Gastroesophageal sphincter (tissue), 3 donors: Measurements from ENCODE around the gene MRTFB.

Source experiments
- POLR2A ChIP-seq, 2 donors: fragments of 450-650 bp; IDR thresholded peaks; one replicate each; pipeline ENCODE4 v1.6.1; 2017; ENCODE audit warnings: antibody characterized with exemption in 2 of 2, mild to moderate bottlenecking in 2 of 2, moderate library complexity in 1 of 2
- TF ChIP-seq, protein P1 (sequence below), 4 experiments: fragments of 200-600 bp in 2 of 4; fragments of 450-650 bp in 2 of 4; sonication (generic) in 1 of 4; IDR thresholded peaks; one replicate each; pipeline ENCODE4 v1.5.1; 2017 to 2019; ENCODE audit warnings: antibody characterized with exemption in 4 of 4, mild to moderate bottlenecking in 2 of 4, moderate library complexity in 2 of 4

DNA sequence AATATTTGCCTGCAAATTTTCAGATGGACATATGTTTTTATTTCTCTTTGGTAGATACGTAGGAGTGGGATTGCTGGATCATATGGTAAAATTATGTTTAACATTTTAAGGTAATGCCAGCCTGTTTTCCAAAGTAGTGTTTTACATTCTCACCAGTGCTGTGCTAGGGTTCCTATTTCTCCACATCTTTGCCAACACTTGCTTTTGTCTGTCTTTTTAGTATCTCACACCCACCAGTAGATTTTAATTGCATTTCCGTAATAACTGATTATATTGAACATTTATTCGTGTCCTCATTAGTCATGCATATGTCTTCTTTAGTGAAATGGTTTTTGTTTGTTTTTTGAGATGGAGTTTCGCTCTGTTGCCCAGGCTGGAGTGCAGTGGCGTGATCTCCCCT lies 58.4 kb downstream of the MRTFB start:
- TF ChIP-seq POLR2A (IDR thresholded peaks at IDR 0.05): no peak
- TF ChIP-seq, protein P1, sequence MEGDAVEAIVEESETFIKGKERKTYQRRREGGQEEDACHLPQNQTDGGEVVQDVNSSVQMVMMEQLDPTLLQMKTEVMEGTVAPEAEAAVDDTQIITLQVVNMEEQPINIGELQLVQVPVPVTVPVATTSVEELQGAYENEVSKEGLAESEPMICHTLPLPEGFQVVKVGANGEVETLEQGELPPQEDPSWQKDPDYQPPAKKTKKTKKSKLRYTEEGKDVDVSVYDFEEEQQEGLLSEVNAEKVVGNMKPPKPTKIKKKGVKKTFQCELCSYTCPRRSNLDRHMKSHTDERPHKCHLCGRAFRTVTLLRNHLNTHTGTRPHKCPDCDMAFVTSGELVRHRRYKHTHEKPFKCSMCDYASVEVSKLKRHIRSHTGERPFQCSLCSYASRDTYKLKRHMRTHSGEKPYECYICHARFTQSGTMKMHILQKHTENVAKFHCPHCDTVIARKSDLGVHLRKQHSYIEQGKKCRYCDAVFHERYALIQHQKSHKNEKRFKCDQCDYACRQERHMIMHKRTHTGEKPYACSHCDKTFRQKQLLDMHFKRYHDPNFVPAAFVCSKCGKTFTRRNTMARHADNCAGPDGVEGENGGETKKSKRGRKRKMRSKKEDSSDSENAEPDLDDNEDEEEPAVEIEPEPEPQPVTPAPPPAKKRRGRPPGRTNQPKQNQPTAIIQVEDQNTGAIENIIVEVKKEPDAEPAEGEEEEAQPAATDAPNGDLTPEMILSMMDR (IDR thresholded peaks at IDR 0.05): no peak
